Lower leg skin (tissue), 3 donors: ENCODE data around the gene SLC7A6OS.

ENCODE experiments used
- CTCF ChIP-seq, 3 donors: fragments of 450-650 bp; IDR thresholded peaks; one replicate each; pipeline ENCODE4 v1.5.1; 2016; ENCODE audit warnings: antibody characterized with exemption in 3 of 3, mild to moderate bottlenecking in 3 of 3, moderate library complexity in 2 of 3
- POLR2A ChIP-seq, 2 donors: fragments of 450-650 bp; IDR thresholded peaks; one replicate each; pipeline ENCODE4 v1.6.1; 2016 to 2017; ENCODE audit warnings: antibody characterized with exemption in 2 of 2, mild to moderate bottlenecking in 1 of 2, moderate library complexity in 1 of 2

- TF ChIP-seq CTCF (IDR thresholded peaks at IDR 0.05) (no peak), POLR2A (IDR thresholded peaks at IDR 0.05) (no peak)
Measured at GRCh38 chr16:68299571-68300453, 10.9 kb downstream of the SLC7A6OS start.
